ENCODE results near the gene ZNF738.

- no peak for TF ChIP-seq CTCF (IDR thresholded peaks at IDR 0.05)
- TF ChIP-seq POLR2A (IDR thresholded peaks at IDR 0.05), result peak; percentile 68
These were observed 38.2 kb downstream of the ZNF738 start, which contains the start of gene ZNF493 for GRCh38 chr19:21396893-21397572.

Measured in breast epithelium (tissue), 3 donors.